ENCODE data around the gene CDCA8. TPM values are rescaled to one million over a fixed set of nuclear protein-coding genes. Genes with fewer than 3 reads are reported as not detected.

The CDCA8 gene
- total RNA-seq, 1 experiment from 2014 or later: 48.5 TPM

GRCh38 chr1:37657620-37658412 lies 34.5 kb upstream of the CDCA8 start:
- no peaks in the 10 kb centered on the region for H3K36me3 Mint-ChIP-seq (ENCODE audit: insufficient read depth in 1 of 3, low read depth in 3 of 3)
- Histone ChIP-seq H2BK20ac (ENCODE audit: low read depth, low read length, poor library complexity, severe bottlenecking) (no peak overlapping the region), H3K4ac (ENCODE audit: low read depth, low read length) (no peak overlapping the region), H3K9ac (ENCODE audit: extremely low read depth, insufficient read length, low read length) (no peak overlapping the region), H3K4me2 (ENCODE audit: insufficient read depth, insufficient read length, low read length) (no peak overlapping the region), H2AFZ (ENCODE audit: low read length) (no peak overlapping the region), H3K27ac (ENCODE audit: insufficient read length, low read depth, low read length) (no peak overlapping the region), H2BK15ac (ENCODE audit: low read depth, low read length) (no peak overlapping the region), H3K18ac (ENCODE audit: insufficient read length, low read depth, low read length) (no peak overlapping the region), H4K20me1 (ENCODE audit: control insufficient read depth, insufficient read depth, insufficient read length) (no peaks in the 10 kb centered on the region), H2BK12ac (ENCODE audit: insufficient read length, low read depth, low read length) (no peak overlapping the region), H4K8ac (replicated peaks; ENCODE audit: insufficient read length, low read depth, low read length) (no peak overlapping the region), H3K27me3 (ENCODE audit: insufficient read depth, low read length) (no peaks in the 10 kb centered on the region; the same call in 1 of the 2 replicates), H3K56ac (ENCODE audit: insufficient read length, low read depth, low read length) (no peak overlapping the region), H3T11ph (ENCODE audit: low read length) (no peak overlapping the region), H3K23me2 (ENCODE audit: insufficient read length, low read depth, low read length, poor library complexity, severe bottlenecking) (peaks cover 3% of the 10 kb centered on the region), H4K91ac (ENCODE audit: insufficient read length, low read depth, low read length) (no peak overlapping the region), H3K9me3 (ENCODE audit: control insufficient read depth, low read depth, low read length) (no peaks in the 10 kb centered on the region), H4K5ac (ENCODE audit: insufficient read length, low read depth, low read length) (no peak overlapping the region), H2AK5ac (ENCODE audit: insufficient read length, low read length) (no peak overlapping the region), H3K23ac (ENCODE audit: insufficient read length, low read depth, low read length) (no peak overlapping the region), H2BK5ac (ENCODE audit: insufficient read length, low read length) (no peak overlapping the region), H3K14ac (ENCODE audit: insufficient read depth, low read length) (no peak overlapping the region), H3K79me1 (ENCODE audit: insufficient read depth, low read depth, low read length, poor library complexity, severe bottlenecking) (no peaks in the 10 kb centered on the region), H3K4me1 (ENCODE audit: insufficient read depth, low read length) (no peaks in the 10 kb centered on the region), H2BK120ac (ENCODE audit: low read depth, low read length, poor library complexity, severe bottlenecking) (no peak overlapping the region), H3K79me2 (ENCODE audit: insufficient read depth, low read length) (no peaks in the 10 kb centered on the region)
- H3K27ac Mint-ChIP-seq: no peak overlapping the region; a peak in 1 of 7 replicates
- peaks cover 48% of the 10 kb centered on the region for H3K27me3 Mint-ChIP-seq (ENCODE audit: low read depth)
- no CpG with 5 or more reads among the region's 14 CpGs for WGBS (ENCODE audit: extremely low coverage, insufficient read length, low lambda C conversion rate)
- H3K4me1 Mint-ChIP-seq: peaks cover 13 to 36% of the 10 kb centered on the region in 2 experiments
- H3K9me3 Mint-ChIP-seq: no peaks in the 10 kb centered on the region; a peak in 2 of 5 replicates
- DNase-seq: no peak
- no peak for TF ChIP-seq CTCF (conservative IDR thresholded peaks at IDR 0.05)
- no peak overlapping the region for H3K4me3 Mint-ChIP-seq
